HG02885 (cell line): ENCODE data around the gene URB2.
"Not testable (repeated sequence)": the region's sequence is repeated elsewhere in the genome, so short reads cannot be mapped to it uniquely, and the experiment has no call there.

Experiments used
- ATAC-seq: cut with Tn5 transposase; IDR thresholded peaks from one replicate; pipeline ENCODE4 v1.9.1; 2021; ENCODE audit warnings: mild to moderate bottlenecking; ENCODE audit not compliant: unreplicated experiment, poor library complexity

The URB2 gene

DNA sequence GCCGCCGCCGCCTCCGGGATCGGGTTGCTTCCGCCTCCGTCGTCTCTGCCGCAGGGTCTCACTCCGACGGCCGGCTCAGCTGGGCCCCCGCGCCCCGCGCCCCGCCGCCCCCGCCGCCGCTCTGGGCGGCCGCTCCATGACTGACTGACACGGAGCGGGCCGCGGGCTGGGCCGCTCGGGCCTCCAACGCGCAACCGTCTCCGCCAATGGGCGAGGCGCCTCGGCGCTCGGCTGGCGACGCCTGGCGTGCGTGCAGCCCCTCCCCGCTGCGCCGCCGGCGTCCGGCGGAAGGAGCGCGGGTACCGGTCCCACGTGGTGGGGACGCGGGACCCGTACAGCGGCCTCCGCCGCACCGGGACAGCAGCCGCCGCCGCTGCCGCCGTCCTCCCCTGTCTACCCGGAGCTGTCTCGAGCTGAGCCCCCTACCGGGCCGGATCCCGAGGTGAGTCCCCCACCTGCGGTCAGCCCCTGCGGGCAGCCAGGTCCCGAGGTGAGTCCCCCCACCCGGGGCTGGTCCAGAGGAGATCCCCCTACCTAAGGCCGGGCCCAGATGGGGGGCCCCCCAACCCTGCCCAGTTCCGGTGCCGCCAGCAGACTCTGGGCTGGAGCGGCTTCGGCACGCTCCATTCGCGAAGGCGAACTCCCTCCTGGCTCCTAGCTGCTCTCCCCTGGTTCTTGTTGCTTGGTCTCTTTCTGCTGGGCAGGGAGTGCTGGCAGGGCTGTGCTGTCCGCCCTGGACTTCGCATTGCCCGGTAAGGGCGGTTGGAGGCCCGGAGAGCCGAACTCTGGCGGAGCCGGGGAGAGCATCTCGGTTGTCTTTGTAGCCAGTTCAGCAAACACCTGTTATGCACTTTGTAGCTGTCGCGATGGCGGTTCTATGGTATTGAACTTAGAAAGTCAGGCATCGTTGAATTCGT is at the start of gene URB2, which contains the start of gene TAF5L:
URB2 (plus strand) TSS at position 333 of the 917 bp plus-strand sequence. CDS start 1,387 bp downstream, outside the sequence.
TAF5L (minus strand) TSS at position 208 of the 917 bp plus-strand sequence. CDS start 11,640 bp downstream, outside the sequence.
- peak; percentile 87 for ATAC-seq

DNA sequence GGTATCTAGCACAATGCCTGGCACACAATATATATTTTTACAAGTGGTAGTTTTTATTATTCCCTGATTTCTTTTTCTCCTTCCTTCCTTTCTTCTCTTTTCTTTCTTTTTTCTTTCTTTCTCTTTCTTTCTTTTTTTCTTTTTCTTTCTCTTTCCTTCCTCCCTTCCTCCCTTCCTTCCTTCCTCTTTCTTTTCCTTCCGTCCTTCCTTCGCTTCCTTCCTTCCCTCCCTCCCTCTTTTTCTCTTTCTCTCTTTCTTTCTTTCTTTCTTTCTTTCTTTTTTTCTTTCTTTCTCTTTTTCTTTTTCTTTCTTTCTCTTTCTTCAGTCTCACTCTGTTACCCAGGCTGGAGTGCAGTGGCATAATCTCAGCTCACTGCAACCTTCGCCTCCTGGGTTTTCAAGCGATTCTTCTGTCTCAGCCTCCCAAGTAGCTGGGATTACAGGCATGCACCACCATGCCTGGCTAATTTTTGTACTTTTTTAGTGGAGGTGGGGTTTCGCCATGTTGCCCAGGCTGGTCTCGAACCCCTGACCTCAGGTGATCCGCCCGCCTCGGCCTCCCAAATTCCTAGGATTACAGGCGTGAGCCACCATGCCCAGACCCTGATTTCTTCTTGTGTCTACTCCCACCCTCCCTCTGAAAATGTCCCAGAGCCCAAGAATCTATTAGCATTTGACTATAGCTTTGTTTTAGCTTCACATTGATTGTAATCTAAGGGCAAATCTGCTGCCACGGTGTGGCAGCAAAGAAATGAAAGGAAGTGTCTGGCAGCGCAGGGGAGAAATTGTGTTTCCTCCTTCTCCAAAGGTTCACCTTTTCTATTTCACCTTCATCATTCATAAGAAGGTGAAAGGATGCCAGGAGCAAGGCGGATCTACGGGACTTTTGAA is 47.6 kb upstream of the URB2 start:
- peak; percentile 11 for ATAC-seq

DNA sequence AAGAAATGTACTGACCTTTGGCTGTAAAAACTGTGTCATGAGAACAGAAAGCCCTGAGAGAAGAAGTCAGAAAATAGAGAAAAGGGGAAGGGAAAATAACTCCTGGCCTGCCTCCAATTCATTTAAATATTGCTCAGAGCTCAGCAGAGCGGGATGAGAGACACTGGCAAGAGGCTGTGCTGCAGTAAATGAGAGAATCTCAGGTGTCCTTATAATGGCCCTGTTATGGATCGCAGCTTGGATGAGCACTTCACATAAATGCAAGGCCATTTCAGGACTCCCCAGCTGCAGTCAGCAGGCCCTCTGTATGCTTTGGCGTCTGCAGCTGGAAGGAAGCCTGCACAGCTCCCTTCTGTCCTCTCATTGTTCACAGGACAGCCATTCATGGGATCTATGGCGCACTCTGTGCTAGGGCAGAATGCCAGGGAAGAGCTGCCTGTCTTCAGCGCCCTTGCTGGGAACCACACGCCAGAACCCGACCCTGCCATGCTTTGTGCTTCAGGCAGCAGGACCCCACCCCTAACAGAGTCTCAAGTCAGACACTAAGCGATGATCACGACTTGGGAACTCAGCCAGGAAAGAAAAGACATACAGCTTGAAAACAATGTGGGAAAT is 46.9 kb upstream of the URB2 start:
- peak; percentile 84 for ATAC-seq

DNA sequence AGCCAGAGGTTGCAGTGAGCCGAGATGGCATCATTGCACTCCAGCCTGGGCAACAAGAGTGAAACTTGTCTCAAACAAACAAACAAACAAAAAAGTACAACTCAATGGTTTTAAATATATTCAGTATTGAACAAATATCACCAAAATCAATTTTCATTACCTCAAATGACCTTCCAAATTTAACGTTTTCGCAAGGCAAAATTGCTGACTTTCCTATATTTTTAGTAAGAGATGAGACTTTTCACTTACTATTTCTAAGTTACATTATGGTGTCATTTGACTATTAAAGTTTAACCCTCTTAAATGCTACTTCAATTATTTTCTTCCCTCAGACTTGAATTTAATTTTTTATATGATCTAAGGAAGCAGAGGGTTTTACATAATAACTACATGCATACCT is 44.6 kb upstream of the URB2 start:
- ATAC-seq, result no peak

DNA sequence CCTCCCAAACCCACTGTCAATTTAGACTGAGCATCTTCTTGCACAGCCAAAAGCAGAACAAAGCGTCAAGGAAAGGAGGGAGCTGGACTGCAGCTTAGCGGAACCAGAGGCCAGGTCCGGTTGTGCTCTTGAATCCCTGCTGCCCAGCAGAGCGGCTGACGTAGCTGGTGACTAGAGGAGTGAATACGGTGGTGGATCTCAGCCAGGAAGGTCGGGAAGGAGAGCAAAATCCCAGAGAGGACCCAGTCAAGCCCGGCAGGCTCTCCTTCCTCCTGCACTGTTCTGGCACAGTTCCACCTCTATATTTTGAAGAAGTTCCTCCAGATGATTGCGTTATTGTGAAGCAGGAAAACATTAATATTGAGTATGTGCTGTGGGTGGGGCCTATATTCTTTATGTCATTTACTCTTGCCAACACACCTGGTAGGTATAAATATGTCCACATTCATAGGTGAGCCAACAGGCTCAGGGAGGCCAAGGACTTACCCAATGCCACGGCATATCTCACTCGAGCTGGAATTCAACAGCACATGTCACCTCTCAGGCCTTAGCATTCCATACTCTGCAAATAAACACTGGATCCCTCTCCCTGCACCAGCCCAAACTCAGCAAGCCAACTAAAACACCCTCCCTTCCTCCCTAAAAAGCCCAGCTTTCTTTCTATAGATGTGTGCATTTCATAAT is 43.9 kb upstream of the URB2 start:
- no peak for ATAC-seq

DNA sequence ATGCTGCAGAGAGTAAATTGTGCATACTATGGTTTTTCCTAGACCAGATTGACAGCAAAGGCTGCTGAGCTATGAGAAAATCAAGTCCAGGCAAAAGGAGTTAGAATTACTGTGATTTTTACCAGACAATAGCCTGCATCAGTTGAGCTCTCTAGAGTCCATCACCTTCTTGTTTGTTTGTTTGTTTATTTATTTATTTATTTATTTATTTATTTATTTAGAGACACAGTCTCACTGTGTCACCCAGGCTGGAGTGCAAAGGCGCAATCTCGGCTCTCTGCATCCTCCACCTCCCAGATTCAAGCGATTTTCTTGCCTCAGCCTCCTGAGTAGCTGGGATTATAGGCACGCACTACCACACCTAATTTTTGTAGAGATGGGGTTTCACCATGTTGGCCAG is 43.3 kb upstream of the URB2 start:
- no peak for ATAC-seq

DNA sequence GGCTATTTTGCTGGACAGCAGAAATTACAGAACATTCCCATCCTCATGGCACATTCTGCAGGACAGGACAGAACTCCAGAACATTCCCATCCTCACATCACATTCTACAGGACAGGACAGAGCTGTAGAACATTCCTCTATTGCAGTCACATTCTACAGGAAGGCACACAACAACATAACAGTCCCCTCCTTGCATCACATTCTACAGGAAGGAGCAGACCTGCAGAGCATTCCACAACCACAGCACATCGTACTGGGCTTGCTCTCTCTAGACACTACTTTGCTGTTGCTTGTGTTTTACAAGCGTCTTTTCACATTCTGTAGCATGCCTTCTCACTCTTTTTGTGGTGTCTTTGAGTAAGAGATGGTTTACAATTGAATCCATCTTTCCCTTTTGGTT is 40.7 kb upstream of the URB2 start:
- no peak for ATAC-seq

DNA sequence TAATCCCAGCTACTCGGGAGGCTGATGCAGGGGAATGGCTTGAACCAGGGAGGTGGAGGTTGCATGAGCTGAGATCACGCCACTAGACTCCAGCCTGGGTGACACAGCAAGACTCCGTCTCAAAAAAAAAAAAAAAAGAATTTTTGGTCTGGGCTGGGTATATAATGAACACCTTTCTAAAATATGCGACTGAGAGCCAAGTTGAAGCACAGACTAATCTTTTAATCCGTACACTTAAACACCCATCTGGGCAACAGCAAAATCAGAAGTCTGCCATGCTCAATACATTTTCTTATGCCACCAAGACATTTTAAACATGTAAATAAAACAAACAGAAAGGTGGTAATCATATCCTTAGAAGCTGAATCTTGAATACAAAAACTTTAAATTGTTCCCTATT is 35.9 kb upstream of the URB2 start:
- no peak for ATAC-seq

DNA sequence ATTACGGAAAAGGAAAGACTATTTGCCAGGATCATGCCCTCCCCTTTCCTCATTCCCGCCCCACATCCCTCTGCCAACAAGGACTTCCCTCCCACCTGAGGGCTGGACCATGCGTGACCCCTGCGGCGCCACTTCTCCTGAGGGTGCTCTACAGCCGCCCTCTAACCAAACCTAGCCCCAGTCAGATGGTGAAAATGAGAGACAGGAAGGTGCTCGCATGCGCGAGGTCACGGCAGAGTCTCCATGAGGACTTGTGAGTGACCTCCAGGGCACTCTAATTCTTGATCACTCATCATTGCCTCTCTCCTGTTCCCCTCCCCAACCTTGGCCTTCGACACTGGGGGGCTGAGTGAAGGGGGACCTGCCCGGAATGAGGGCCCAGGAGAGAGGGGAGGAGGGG is 32.2 kb upstream of the URB2 start:
- ATAC-seq, result no peak

DNA sequence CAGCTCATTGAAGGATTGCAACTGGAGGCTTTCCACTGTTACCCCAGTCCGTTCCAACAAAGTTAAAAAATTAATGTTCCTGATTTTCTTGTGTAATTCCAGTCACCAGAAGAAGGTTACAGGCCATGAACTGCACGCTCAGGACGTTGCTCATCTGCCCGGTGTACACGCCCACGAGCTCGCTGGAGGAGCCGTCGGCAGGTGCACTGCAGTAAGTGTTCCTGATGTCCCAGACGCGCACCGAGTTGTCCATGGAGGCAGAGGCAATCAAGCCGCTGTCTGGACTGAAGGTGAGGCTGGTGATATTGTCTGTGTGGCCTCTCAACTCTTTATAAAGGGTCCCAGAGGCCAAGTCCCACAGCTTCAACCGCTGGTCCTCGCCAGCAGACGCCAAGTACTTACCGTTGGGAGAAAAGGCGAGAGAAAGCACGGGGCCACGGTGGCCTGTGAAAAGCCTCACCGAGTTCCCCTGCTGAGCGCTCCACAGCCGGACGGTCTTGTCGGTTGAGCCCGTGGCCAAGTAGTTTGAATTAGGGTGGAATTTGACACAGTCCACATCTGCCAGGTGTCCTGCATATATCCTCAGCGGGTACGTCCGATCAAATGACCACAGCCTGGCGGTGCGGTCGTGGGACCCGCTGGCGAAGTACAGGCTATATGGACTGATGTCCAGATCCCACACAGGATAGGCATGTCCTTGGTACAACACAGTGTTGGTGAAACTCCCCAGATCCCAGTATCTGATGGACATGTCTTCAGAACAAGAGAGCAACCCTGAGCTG is 31.6 kb upstream of the URB2 start:
- no peak for ATAC-seq

DNA sequence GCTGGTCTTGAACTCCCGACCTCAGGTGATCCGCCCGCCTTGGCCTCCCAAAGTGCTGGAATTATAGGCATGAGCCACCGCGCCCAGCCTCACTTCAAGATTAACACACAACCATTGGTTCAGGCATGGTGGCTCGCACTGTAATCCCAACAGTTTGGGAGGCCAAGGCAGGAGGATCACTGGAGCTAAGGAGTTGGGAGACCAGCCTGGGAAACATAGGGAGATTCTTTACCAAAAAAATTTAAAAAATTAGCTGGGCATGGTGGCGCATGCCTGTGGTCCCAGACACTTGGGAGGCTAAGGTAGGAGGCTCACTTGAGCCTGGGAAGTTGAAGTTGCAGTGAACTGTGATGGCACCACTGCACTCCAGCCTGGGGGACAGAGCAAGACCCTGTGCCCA is 30.2 kb upstream of the URB2 start:
- not testable (repeated sequence) for ATAC-seq

DNA sequence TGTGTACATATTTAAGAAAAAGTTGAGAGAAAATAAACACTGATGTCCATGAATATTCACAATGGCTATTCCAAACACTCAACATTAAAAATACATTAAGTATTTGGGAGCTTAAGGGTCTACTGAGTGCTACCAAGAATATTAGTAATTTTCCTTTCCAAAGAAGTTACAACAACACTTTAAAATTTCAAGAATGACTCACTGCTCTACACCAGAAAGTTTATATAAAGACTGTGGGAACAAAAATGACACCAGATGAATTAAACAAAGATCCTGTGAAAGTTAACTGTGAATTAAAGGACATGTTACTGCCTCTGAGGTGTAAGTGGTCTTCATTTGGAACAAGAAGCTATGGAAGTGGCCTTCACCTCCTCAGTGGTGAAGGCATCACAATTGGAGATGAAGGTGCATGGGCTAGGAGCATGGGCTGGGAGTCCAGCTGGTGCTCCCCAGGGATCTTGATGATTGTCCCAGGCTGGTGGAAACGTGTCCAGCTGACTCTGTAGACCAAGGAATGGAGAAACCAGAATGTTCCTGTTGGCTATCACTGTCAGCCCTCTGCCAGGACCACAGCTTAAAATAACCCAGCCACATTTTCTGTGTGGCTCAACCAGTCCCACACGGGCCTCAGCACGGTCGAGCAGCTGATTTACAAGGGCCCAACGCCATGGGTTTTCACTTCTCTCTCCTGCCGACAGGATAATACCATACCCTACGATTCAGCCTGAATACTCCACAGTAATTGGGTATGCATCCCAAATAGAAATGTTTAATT is 28.9 kb upstream of the URB2 start:
- peak; percentile 40 for ATAC-seq

DNA sequence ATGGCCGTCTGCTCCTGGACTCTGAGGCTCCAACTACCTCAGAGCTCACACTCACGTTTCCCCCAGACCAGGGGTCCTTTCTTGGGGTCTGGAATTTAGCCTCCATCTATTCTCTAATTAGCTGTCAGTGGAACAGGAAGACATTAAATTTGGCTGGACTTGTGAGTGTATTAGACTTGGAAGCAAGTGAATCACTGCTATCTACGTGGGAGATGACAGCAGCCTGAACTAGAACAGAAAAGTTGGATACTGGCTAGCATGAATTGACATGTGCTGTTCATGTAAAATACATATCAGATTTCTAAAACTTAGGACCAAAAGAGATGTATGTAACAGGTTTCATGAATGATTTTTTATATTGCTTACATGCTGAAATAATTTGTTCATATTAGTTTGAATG is 28.2 kb upstream of the URB2 start:
- ATAC-seq, result no peak

DNA sequence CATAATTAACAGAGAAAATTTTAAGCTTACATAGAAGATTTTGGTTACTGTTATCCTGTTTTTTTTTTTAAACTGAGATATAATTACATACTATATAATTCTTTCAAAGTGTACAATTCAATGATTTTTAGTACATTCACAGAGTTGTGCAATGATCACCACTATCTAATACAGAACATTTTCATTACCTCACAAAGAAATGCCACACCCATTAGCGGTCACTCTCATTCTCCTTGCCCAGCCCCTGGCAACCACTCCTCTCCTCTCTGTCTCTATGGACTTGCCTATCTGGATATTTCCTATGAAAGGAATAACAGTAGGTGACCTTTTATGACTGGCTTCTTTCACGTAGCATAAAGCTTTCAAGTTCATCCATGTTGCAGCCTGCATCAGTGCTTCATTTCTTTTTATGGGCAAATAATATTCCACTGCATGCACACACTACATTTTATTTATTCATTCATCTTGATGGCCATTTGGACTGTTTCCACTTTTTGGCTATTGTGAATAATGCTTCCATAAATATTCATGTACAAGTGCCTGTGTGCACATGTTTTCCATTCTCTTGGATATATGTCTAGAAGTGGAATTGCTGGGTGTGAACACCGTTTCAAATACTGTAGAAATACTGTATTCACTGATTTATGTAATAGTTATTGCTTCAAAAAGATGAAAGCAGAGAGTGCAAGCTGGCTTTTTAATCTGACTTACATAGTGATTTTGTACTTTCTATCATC is 26.7 kb upstream of the URB2 start:
- ATAC-seq, result no peak

DNA sequence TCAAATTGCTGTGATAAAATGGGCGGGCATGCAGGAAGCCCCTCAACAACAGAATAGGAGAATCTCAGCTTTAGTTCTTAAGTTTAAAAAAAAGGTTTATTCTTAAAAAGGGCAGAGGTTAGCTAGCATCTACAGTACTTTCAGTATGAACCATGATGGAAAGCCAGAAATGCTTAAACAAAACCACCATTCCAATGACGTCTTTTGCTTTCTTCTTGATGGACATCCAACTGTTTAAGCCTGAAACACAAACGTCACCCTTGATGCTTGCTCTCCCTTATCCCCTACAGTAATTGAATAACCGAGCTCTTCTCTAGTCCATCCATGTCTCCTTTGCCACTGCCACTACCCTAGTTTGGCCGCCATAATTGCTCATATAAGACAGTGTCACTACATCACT is 25.8 kb upstream of the URB2 start:
- ATAC-seq, result no peak

DNA sequence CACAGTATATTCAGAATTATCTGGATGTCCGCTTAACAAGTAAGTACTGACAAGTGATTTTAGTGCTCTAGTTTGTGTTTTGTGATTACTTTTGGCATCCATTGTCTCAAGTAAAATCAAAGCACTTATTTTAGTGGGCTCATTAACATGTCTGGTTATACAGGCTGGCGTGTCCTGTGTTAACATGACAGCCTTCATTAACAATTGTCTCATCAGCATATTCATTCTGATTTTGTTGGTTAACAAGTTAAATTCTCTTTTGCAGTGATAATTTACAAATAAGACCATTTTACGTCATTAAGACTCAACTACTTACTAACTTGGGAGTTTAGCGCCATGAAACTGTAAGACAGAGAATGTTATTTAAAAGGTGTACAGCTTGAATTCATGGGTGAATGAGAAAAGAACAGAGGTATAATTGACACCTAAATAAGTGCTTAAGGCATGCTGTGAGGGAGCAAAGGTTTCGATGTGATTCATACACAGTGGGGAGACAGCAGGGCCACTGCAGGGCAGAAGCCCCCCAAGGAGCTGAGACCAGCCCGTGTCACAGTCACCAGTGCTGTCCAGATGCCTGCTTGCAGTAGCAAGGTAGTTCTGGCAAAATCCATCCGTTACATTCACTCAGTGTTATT is 22.6 kb upstream of the URB2 start:
- no peak for ATAC-seq

DNA sequence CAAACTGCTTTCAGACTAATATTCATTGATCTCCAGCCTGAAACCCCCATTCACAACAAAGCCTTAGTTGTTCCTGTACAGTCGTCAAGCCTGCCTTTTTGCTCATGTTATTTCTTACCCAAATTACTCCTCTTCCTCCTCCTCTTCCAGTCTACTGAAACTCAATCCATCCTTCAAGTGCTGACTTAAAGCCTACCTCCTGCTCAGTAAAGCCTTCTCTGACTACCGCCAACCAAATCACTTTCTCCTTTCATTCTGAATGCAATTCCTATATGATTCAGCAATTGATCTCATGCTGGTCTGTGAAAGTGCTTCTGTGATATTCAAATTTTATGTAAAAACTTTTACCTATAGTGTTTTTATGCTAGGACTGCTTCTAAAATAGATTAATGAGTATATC is 18.7 kb upstream of the URB2 start:
- no peak for ATAC-seq
